WTC11 (cell line): ENCODE data around the gene ABR. TPM values are rescaled to one million over a fixed set of nuclear protein-coding genes. Genes with fewer than 3 reads are reported as not detected.
A peak's percentile ranks its signal among the peaks of the same experiment; 100 is the strongest.

ENCODE experiments used
- ATAC-seq: fragments of 200-7000 bp; cut with Tn5 transposase; 2 replicates; pipeline ENCODE4 v1.10.0; 2021; ENCODE audit warnings: mild to moderate bottlenecking, moderate library complexity
- CTCF ChIA-PET: fragments of 300-600 bp; sonication (Branson Sonifier 250); formaldehyde crosslinking; loops from one replicate; lab custom pipeline; 2021; ENCODE audit warnings: antibody characterized with exemption; lab: Charles Lee
- POLR2A ChIA-PET: fragments of 350-600 bp; sonication (Branson Sonifier 250); formaldehyde crosslinking; loops from one replicate; lab custom pipeline; 2021; ENCODE audit warnings: antibody characterized with exemption; lab: Charles Lee
- DNase-seq: peaks from one replicate; pipeline ENCODE4 v3.0.0; 2021; ENCODE audit warnings: low spot score
- H3K27ac Mint-ChIP-seq: 2 replicates; pipeline ENCODE4 v1.8.0; 2021; ENCODE audit warnings: mixed read lengths
- H3K27me3 Mint-ChIP-seq: 2 replicates; pipeline ENCODE4 v1.8.0; 2021; ENCODE audit warnings: low read depth, mild to moderate bottlenecking, moderate library complexity, mixed read lengths
- H3K36me3 Mint-ChIP-seq: 2 replicates; pipeline ENCODE4 v1.8.0; 2021; ENCODE audit warnings: mixed read lengths
- H3K4me1 Mint-ChIP-seq: 2 replicates; pipeline ENCODE4 v1.8.0; 2022; ENCODE audit warnings: mixed read lengths
- H3K4me3 Mint-ChIP-seq: 2 replicates; pipeline ENCODE4 v1.8.0; 2021; ENCODE audit warnings: mild to moderate bottlenecking, moderate library complexity, mixed read lengths
- H3K9me3 Mint-ChIP-seq: 2 replicates; pipeline ENCODE4 v1.8.0; 2021; ENCODE audit warnings: mixed read lengths
- ATF1 ChIP-seq: sonication (generic); formaldehyde crosslinking; IDR thresholded peaks from 2 replicates; pipeline ENCODE4 v1.8.1; 2023; ENCODE audit warnings: mild to moderate bottlenecking, moderate library complexity, missing genetic modification reagents
- CDX4 ChIP-seq: fragments of 250-450 bp; sonication (Bioruptor Pico); IDR thresholded peaks from 2 replicates; pipeline ENCODE4 v1.9.0; 2021; ENCODE audit warnings: moderate library complexity, mild to moderate bottlenecking, inconsistent platforms, borderline replicate concordance
- CREB1 ChIP-seq: sonication (generic); formaldehyde crosslinking; IDR thresholded peaks from 2 replicates; pipeline ENCODE4 v1.8.0; 2023; ENCODE audit warnings: mild to moderate bottlenecking, missing genetic modification reagents
- ELF4 ChIP-seq: sonication (generic); formaldehyde crosslinking; IDR thresholded peaks from 2 replicates; pipeline ENCODE4 v1.8.1; 2022; ENCODE audit warnings: low read depth, mild to moderate bottlenecking, moderate library complexity, missing genetic modification reagents
- FOXJ3 ChIP-seq: sonication (generic); formaldehyde crosslinking; IDR thresholded peaks from 2 replicates; pipeline ENCODE4 v1.9.0; 2021; ENCODE audit warnings: missing genetic modification reagents, mild to moderate bottlenecking, borderline replicate concordance
- FOXK1 ChIP-seq: sonication (generic); formaldehyde crosslinking; IDR thresholded peaks from 2 replicates; pipeline ENCODE4 v1.8.0; 2022; ENCODE audit warnings: mild to moderate bottlenecking, moderate library complexity, missing genetic modification reagents
- IRF2 ChIP-seq: sonication (generic); formaldehyde crosslinking; IDR thresholded peaks from 2 replicates; pipeline ENCODE4 v1.8.0; 2022; ENCODE audit warnings: low read depth, missing genetic modification reagents, borderline replicate concordance
- JAZF1 ChIP-seq: fragments of 250-450 bp; sonication (Bioruptor Pico); IDR thresholded peaks from 2 replicates; pipeline ENCODE4 v1.9.0; 2021; ENCODE audit warnings: moderate library complexity, mild to moderate bottlenecking, inconsistent platforms
- NFATC4 ChIP-seq: fragments of 250-450 bp; sonication (Bioruptor Pico); IDR thresholded peaks from 2 replicates; pipeline ENCODE4 v1.9.0; 2021; ENCODE audit warnings: mild to moderate bottlenecking
- NR3C1 ChIP-seq: sonication (generic); formaldehyde crosslinking; conservative IDR thresholded peaks from 2 replicates; pipeline ENCODE4 v1.8.1; 2023; ENCODE audit warnings: low read depth, mild to moderate bottlenecking, missing genetic modification reagents
- OVOL2 ChIP-seq: fragments of 250-450 bp; sonication (Bioruptor Pico); IDR thresholded peaks from 2 replicates; pipeline ENCODE4 v1.9.0; 2021; ENCODE audit warnings: mild to moderate bottlenecking, borderline replicate concordance
- RORB ChIP-seq: fragments of 250-450 bp; sonication (Bioruptor Pico); IDR thresholded peaks from 2 replicates; pipeline ENCODE4 v1.9.0; 2021; ENCODE audit warnings: mild to moderate bottlenecking
- SMAD3 ChIP-seq: sonication (generic); formaldehyde crosslinking; IDR thresholded peaks from 2 replicates; pipeline ENCODE4 v1.8.0; 2022; ENCODE audit warnings: missing genetic modification reagents, mild to moderate bottlenecking, borderline replicate concordance
- TCF7 ChIP-seq: sonication (generic); formaldehyde crosslinking; IDR thresholded peaks from 2 replicates; pipeline ENCODE4 v1.8.0; 2022; ENCODE audit warnings: mild to moderate bottlenecking, low read depth, missing genetic modification reagents, moderate library complexity
- TP53 ChIP-seq: sonication (generic); formaldehyde crosslinking; IDR thresholded peaks from 2 replicates; pipeline ENCODE4 v1.8.1; 2023; ENCODE audit warnings: mild to moderate bottlenecking, missing genetic modification reagents
- USF2 ChIP-seq: sonication (generic); formaldehyde crosslinking; IDR thresholded peaks from 2 replicates; pipeline ENCODE4 v1.8.1; 2023; ENCODE audit warnings: mild to moderate bottlenecking, missing genetic modification reagents, moderate library complexity
- ZNF425 ChIP-seq: fragments of 250-450 bp; sonication (Bioruptor Pico); conservative IDR thresholded peaks from 2 replicates; pipeline ENCODE4 v1.9.0; 2021; ENCODE audit warnings: mild to moderate bottlenecking
- total RNA-seq: library from RNA; stranded (reverse); gene quantifications from 3 replicates; pipeline ENCODE4 v1.2.3, GENCODE V29; 2021
- TF ChIP-seq, protein P1 (sequence below): sonication (generic); formaldehyde crosslinking; IDR thresholded peaks from 2 replicates; pipeline ENCODE4 v1.8.0; 2023; ENCODE audit warnings: mild to moderate bottlenecking, missing genetic modification reagents
- TF ChIP-seq, protein P2 (sequence below): fragments of 250-450 bp; sonication (Bioruptor Pico); IDR thresholded peaks from 2 replicates; pipeline ENCODE4 v1.9.0; 2021; ENCODE audit warnings: mild to moderate bottlenecking
- TF ChIP-seq, protein P3 (sequence below): fragments of 250-450 bp; sonication (Bioruptor Pico); IDR thresholded peaks from 2 replicates; pipeline ENCODE4 v2.1.2; 2022; ENCODE audit warnings: mild to moderate bottlenecking, moderate library complexity

ABR gene
- total RNA-seq, 1 experiment from 2014 or later = 38.0 TPM

- TF ChIP-seq ELF4 (CRISPR knock-in tag) (no peak), ZNF425 (CRISPR knock-in tag) (no peak)
- TF ChIP-seq, protein P1, sequence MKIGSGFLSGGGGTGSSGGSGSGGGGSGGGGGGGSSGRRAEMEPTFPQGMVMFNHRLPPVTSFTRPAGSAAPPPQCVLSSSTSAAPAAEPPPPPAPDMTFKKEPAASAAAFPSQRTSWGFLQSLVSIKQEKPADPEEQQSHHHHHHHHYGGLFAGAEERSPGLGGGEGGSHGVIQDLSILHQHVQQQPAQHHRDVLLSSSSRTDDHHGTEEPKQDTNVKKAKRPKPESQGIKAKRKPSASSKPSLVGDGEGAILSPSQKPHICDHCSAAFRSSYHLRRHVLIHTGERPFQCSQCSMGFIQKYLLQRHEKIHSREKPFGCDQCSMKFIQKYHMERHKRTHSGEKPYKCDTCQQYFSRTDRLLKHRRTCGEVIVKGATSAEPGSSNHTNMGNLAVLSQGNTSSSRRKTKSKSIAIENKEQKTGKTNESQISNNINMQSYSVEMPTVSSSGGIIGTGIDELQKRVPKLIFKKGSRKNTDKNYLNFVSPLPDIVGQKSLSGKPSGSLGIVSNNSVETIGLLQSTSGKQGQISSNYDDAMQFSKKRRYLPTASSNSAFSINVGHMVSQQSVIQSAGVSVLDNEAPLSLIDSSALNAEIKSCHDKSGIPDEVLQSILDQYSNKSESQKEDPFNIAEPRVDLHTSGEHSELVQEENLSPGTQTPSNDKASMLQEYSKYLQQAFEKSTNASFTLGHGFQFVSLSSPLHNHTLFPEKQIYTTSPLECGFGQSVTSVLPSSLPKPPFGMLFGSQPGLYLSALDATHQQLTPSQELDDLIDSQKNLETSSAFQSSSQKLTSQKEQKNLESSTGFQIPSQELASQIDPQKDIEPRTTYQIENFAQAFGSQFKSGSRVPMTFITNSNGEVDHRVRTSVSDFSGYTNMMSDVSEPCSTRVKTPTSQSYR (CRISPR knock-in tag) = no peak
- TF ChIP-seq, protein P2, sequence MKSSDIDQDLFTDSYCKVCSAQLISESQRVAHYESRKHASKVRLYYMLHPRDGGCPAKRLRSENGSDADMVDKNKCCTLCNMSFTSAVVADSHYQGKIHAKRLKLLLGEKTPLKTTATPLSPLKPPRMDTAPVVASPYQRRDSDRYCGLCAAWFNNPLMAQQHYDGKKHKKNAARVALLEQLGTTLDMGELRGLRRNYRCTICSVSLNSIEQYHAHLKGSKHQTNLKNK (CRISPR knock-in tag) = no peak
Observed at GRCh38 chr17:964876-965275, 214.9 kb downstream of the ABR start (continued).

GRCh38 chr17:962670-963069 is 217.1 kb downstream of the ABR start:
- Mint-ChIP-seq H3K4me3 (peak overlapping the region; percentile 47), H3K27me3 (no peaks in the 10 kb centered on the region)
- POLR2A ChIA-PET = no interaction called here
- no peak for TF ChIP-seq TCF7 (CRISPR knock-in tag)
- no peak for TF ChIP-seq OVOL2 (CRISPR knock-in tag)
- no peak for TF ChIP-seq NFATC4 (CRISPR knock-in tag)
- no peak for TF ChIP-seq SMAD3 (CRISPR knock-in tag)
- TF ChIP-seq CREB1 = no peak
- TF ChIP-seq, protein P1 (CRISPR knock-in tag) = no peak
- no peak for TF ChIP-seq JAZF1
- TF ChIP-seq ATF1 (CRISPR knock-in tag) = no peak
- TF ChIP-seq USF2 (CRISPR knock-in tag) = no peak
- TF ChIP-seq FOXJ3 = no peak
- TF ChIP-seq NR3C1 (CRISPR knock-in tag) = no peak
- no peak for TF ChIP-seq TP53 (CRISPR knock-in tag)
- no peak for TF ChIP-seq CDX4 (CRISPR knock-in tag)
- TF ChIP-seq FOXK1 = no peak
- TF ChIP-seq IRF2 = no peak
- TF ChIP-seq, protein P3, sequence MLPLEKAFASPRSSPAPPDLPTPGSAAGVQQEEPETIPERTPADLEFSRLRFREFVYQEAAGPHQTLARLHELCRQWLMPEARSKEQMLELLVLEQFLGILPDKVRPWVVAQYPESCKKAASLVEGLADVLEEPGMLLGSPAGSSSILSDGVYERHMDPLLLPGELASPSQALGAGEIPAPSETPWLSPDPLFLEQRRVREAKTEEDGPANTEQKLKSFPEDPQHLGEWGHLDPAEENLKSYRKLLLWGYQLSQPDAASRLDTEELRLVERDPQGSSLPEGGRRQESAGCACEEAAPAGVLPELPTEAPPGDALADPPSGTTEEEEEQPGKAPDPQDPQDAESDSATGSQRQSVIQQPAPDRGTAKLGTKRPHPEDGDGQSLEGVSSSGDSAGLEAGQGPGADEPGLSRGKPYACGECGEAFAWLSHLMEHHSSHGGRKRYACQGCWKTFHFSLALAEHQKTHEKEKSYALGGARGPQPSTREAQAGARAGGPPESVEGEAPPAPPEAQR = no peak
- no peak for TF ChIP-seq RORB
- TF ChIP-seq, all 79 proteins: peak for 0
- Mint-ChIP-seq H3K36me3 (peaks cover 7% of the 10 kb centered on the region), H3K27ac (peak overlapping the region; percentile 98), H3K9me3 (no peaks in the 10 kb centered on the region), H3K4me1 (peaks cover 66% of the 10 kb centered on the region)
- ATAC-seq = peak; percentile 83
- DNase-seq = peak; percentile 69
- CTCF ChIA-PET = interaction anchor here (1.0 to 2.6 kb wide), 4 partner anchors 12 to 158 kb away, joined by 5 to 15 read pairs (median 10); partner anchors contain the start of gene NXN
